Measurements from ENCODE around the gene C6. TPM values are rescaled to one million over a fixed set of nuclear protein-coding genes. Genes with fewer than 3 reads are reported as not detected.

C6 gene
- total and polyA plus RNA-seq, 2 of the 8 experiments (the other 6 are each of a cell fraction or from before 2014, with no cell fraction given), result not detected

DNA sequence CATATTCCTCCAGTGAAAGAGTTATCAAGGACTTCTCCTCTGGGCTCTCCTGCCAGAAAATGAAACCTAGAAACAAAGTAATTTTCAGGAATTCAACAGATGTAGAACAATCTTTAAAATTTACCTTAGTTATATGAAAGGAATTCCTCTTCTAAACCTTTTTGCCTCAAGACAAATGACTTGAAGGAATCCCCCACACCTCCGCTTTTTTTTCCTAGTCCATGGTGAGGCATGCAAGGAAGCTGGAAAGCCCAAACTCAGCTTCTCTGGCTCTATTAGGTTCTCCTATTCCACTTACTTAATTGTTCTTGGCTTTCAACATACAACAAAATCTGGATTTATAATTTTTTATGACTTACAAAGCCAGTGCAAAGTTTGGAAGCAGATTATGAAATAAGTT lies 27.2 kb downstream of the C6 start:
- H3K23me2 ChIP-seq (ENCODE audit: low read depth, low read length), result no peaks in the 10 kb centered on the region
- ChIA-PET CTCF (ENCODE audit: partially characterized antibody) (no interaction called here), POLR2A (ENCODE audit: partially characterized antibody) (interaction anchor here (0.6 kb wide), 1 partner anchor 103 kb away, joined by 3 read pairs; no protein-coding TSS in a partner anchor)
- no peak overlapping the region for H2BK5ac ChIP-seq (ENCODE audit: low read depth, low read length)
- 75% methylated on average over 1 of the region's 1 CpG; no CpG with 5 or more reads in 1 of the 2 experiments for WGBS, 2 experiments (ENCODE audit: extremely low coverage in 1 of 2, insufficient coverage in 1 of 2, insufficient read length in 1 of 2, insufficient replicate concordance in 2 of 2, low coverage in 1 of 2, low lambda C conversion rate in 2 of 2, missing lambda C conversion rate in 1 of 2)
- H2BK15ac ChIP-seq (ENCODE audit: low read length), result no peak overlapping the region
- no peak overlapping the region for H3K56ac ChIP-seq (replicated peaks; ENCODE audit: insufficient read length, low read depth, low read length)
- no peaks in the 10 kb centered on the region for H3K4me1 ChIP-seq (replicated peaks in 1 of 4; ENCODE audit: control insufficient read depth in 3 of 4, insufficient read depth in 4 of 4, low read length in 3 of 4)
- H2AFZ ChIP-seq (ENCODE audit: low read length), result no peak overlapping the region
- no peaks in the 10 kb centered on the region for H3K9me3 ChIP-seq (ENCODE audit: insufficient read depth in 2 of 2, low read depth in 1 of 2, low read length in 1 of 2)
- H3K4ac ChIP-seq (replicated peaks; ENCODE audit: insufficient read length, low read depth, low read length), result no peak overlapping the region
- no peak overlapping the region for H3K14ac ChIP-seq (ENCODE audit: insufficient read length)
- no peak overlapping the region for H3K9ac ChIP-seq (replicated peaks in 1 of 4; ENCODE audit: extremely low read depth in 1 of 4, low read depth in 3 of 4, low read length in 3 of 4)
- H3K36me3 ChIP-seq (ENCODE audit: control insufficient read depth in 2 of 4, insufficient read depth in 4 of 4, low read length in 3 of 4), result no peaks in the 10 kb centered on the region
- no peak overlapping the region for H3K23ac ChIP-seq (ENCODE audit: insufficient read length)
- H3K27me3 ChIP-seq (replicated peaks in 1 of 4; ENCODE audit: control insufficient read depth in 3 of 4, extremely low read depth in 1 of 4, insufficient read depth in 3 of 4, low read length in 3 of 4), result no peaks in the 10 kb centered on the region
- no peaks in the 10 kb centered on the region for H4K20me1 ChIP-seq (replicated peaks in 1 of 2; ENCODE audit: control insufficient read depth in 1 of 2, insufficient read depth in 2 of 2, low read length in 2 of 2)
- DNase-seq (ENCODE audit: low read depth in 1 of 2, low spot score in 2 of 2) (no peak), FAIRE-seq (no peak)
- no peak overlapping the region for H2AK5ac ChIP-seq (ENCODE audit: low read depth, low read length)
- H3K27ac ChIP-seq (ENCODE audit: low read depth, low read length), result no peak overlapping the region
- H3K4me2 ChIP-seq (ENCODE audit: insufficient read depth in 1 of 2, low read depth in 2 of 2, low read length in 2 of 2), result no peak overlapping the region
- H3K79me2 ChIP-seq (ENCODE audit: control insufficient read depth in 1 of 2, insufficient read depth in 2 of 2, low read length in 2 of 2), result no peaks in the 10 kb centered on the region
- H2BK12ac ChIP-seq (ENCODE audit: low read depth, low read length), result no peak overlapping the region
- no peak overlapping the region for H3K4me3 ChIP-seq (ENCODE audit: extremely low read depth in 1 of 4, insufficient read depth in 2 of 4, low read depth in 3 of 4, low read length in 4 of 4)
- H3K79me1 ChIP-seq (ENCODE audit: low read depth, low read length), result no peaks in the 10 kb centered on the region
- no peak overlapping the region for H4K5ac ChIP-seq (ENCODE audit: insufficient read length, low read depth, low read length)
- no peak overlapping the region for H2BK20ac ChIP-seq (ENCODE audit: low read length)
- H4K91ac ChIP-seq (replicated peaks; ENCODE audit: insufficient read length, low read length), result no peak overlapping the region
- H3K18ac ChIP-seq (ENCODE audit: extremely low read depth, low read length), result no peak overlapping the region
- no peak overlapping the region for H2BK120ac ChIP-seq (replicated peaks; ENCODE audit: low read depth, low read length)
- no peak overlapping the region for H4K8ac ChIP-seq (ENCODE audit: extremely low read depth, insufficient read depth, low read length)
- TF ChIP-seq ZNF274 (IDR thresholded peaks at IDR 0.05; ENCODE audit: borderline replicate concordance, extremely low read depth, low read length) (no peak), NANOG (IDR thresholded peaks at IDR 0.05; ENCODE audit: insufficient read depth, low read depth, low read length, poor library complexity, severe bottlenecking) (no peak), JUND (IDR thresholded peaks at IDR 0.05; ENCODE audit: low read length) (no peak), POLR2AphosphoS5 (IDR thresholded peaks at IDR 0.05; ENCODE audit: low read depth, low read length) (no peak), RXRA (IDR thresholded peaks at IDR 0.05; ENCODE audit: insufficient read depth, low read depth, low read length) (no peak), EP300 (IDR thresholded peaks at IDR 0.05; ENCODE audit: borderline replicate concordance in 1 of 2, low read depth in 2 of 2, low read length in 2 of 2) (no peak), TCF12 (IDR thresholded peaks at IDR 0.05; ENCODE audit: low read depth, low read length) (no peak), CEBPB (IDR thresholded peaks at IDR 0.05; ENCODE audit: low read depth, low read length) (no peak), SP2 (IDR thresholded peaks at IDR 0.05; ENCODE audit: low read length) (no peak), RAD21 (IDR thresholded peaks at IDR 0.05 in 1 of 2, conservative IDR thresholded peaks at IDR 0.05 in 1 of 2; ENCODE audit: low read depth in 2 of 2, low read length in 2 of 2) (no peak), FOSL1 (IDR thresholded peaks at IDR 0.05; ENCODE audit: insufficient read depth, low read depth, low read length) (no peak), CHD1 (IDR thresholded peaks at IDR 0.05; ENCODE audit: low read depth, low read length) (no peak)
- TF ChIP-seq, protein P1, sequence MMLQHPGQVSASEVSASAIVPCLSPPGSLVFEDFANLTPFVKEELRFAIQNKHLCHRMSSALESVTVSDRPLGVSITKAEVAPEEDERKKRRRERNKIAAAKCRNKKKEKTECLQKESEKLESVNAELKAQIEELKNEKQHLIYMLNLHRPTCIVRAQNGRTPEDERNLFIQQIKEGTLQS (IDR thresholded peaks at IDR 0.05; ENCODE audit: insufficient read depth, low read depth, low read length), result no peak
- TF ChIP-seq, protein P2, sequence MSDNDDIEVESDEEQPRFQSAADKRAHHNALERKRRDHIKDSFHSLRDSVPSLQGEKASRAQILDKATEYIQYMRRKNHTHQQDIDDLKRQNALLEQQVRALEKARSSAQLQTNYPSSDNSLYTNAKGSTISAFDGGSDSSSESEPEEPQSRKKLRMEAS (IDR thresholded peaks at IDR 0.05), result no peak

All from H1 (cell line).